HG03108 (cell line): Measurements from ENCODE around the gene CLRN1.

Source experiments
- ATAC-seq: cut with Tn5 transposase; IDR thresholded peaks from one replicate; pipeline ENCODE4 v1.9.1; 2021; ENCODE audit warnings: moderate library complexity; ENCODE audit not compliant: unreplicated experiment

The CLRN1 gene

GRCh38 chr3:150978566-150979148 lies 6.1 kb upstream of the CLRN1 start:
- ATAC-seq = no peak

GRCh38 chr3:150975992-150976368 lies 3.5 kb upstream of the CLRN1 start:
- no peak for ATAC-seq

GRCh38 chr3:150975086-150975991 lies 2.8 kb upstream of the CLRN1 start:
- ATAC-seq = no peak

- ATAC-seq = no peak
These were observed 1.7 kb downstream of the CLRN1 start for GRCh38 chr3:150970665-150971324.

- no peak for ATAC-seq
These were observed 4.0 kb downstream of the CLRN1 start for GRCh38 chr3:150968341-150969035.

- no peak for ATAC-seq
These were observed 7.1 kb downstream of the CLRN1 start for GRCh38 chr3:150965436-150965835.

- no peak for ATAC-seq
These were observed 10.6 kb downstream of the CLRN1 start for GRCh38 chr3:150961949-150962348.

- ATAC-seq = no peak
These were observed 11.5 kb downstream of the CLRN1 start for GRCh38 chr3:150960708-150961684.

GRCh38 chr3:150958683-150959082 lies 13.8 kb downstream of the CLRN1 start:
- ATAC-seq = no peak

GRCh38 chr3:150956376-150956775 lies 16.2 kb downstream of the CLRN1 start:
- ATAC-seq = no peak

GRCh38 chr3:150951923-150952322 lies 20.6 kb downstream of the CLRN1 start:
- no peak for ATAC-seq

- no peak for ATAC-seq
These were observed 27.1 kb downstream of the CLRN1 start for GRCh38 chr3:150945226-150946032.

GRCh38 chr3:150942221-150942620 lies 30.3 kb downstream of the CLRN1 start:
- no peak for ATAC-seq

GRCh38 chr3:150936693-150937092 lies 35.8 kb downstream of the CLRN1 start:
- ATAC-seq = peak; percentile 59

- no peak for ATAC-seq
These were observed 39.0 kb downstream of the CLRN1 start for GRCh38 chr3:150933473-150933995.

GRCh38 chr3:150931745-150932144 lies 40.8 kb downstream of the CLRN1 start:
- no peak for ATAC-seq

GRCh38 chr3:150930839-150931238 lies 41.7 kb downstream of the CLRN1 start:
- no peak for ATAC-seq

- no peak for ATAC-seq
These were observed 44.3 kb downstream of the CLRN1 start for GRCh38 chr3:150928234-150928633.

- no peak for ATAC-seq
These were observed 46.2 kb downstream of the CLRN1 start for GRCh38 chr3:150926328-150926727.
